Fibroblast of lung (primary cell): ENCODE measurements around the gene SLC24A1. TPM values are rescaled to one million over a fixed set of nuclear protein-coding genes. Genes with fewer than 3 reads are reported as not detected.

Source experiments
- DNase-seq, 2 donors: peaks; one replicate each; pipeline versions ENCODE4 v3.0.0 to v3.0.0-alpha.2; 2010; ENCODE audit warnings: low read depth in 2 of 2
- H2AFZ ChIP-seq: 2 replicates; pipeline ENCODE4 v1.5.1; 2012; ENCODE audit warnings: low read length, control low read depth, inconsistent platforms
- H3K27ac ChIP-seq: 2 replicates; pipeline ENCODE4 v1.5.1; 2011; ENCODE audit warnings: low read length, control low read depth; ENCODE audit not compliant: insufficient read depth
- H3K27me3 ChIP-seq: 2 replicates; pipeline ENCODE4 v1.5.1; 2011; ENCODE audit warnings: mild to moderate bottlenecking, low read length; ENCODE audit not compliant: control insufficient read depth, insufficient read depth
- H3K36me3 ChIP-seq: 2 replicates; pipeline ENCODE4 v1.5.1; 2011; ENCODE audit warnings: low read length; ENCODE audit not compliant: control insufficient read depth, insufficient read depth
- H3K4me1 ChIP-seq: 2 replicates; pipeline ENCODE4 v1.5.1; 2011; ENCODE audit warnings: low read length; ENCODE audit not compliant: control insufficient read depth, insufficient read depth; ENCODE audit errors: extremely low read depth
- H3K4me2 ChIP-seq: 2 replicates; pipeline ENCODE4 v1.5.1; 2011; ENCODE audit warnings: low read length, control low read depth; ENCODE audit not compliant: insufficient read depth; ENCODE audit errors: extremely low read depth
- H3K4me3 ChIP-seq, 4 experiments: fragments of 200-600 bp in 1 of 4; sonication (generic) in 1 of 4; replicated peaks in 1 of 4; 2 replicates each; pipeline ENCODE4 v1.5.1; 2011 to 2016; ENCODE audit warnings: low read length in 4 of 4, low read depth in 3 of 4, mild to moderate bottlenecking in 3 of 4, control low read depth in 2 of 4, inconsistent platforms in 1 of 4, mixed read lengths in 1 of 4; ENCODE audit not compliant: insufficient read depth in 1 of 4; ENCODE audit errors: control extremely low read depth in 1 of 4
- H3K79me2 ChIP-seq: 2 replicates; pipeline ENCODE4 v1.5.1; 2012; ENCODE audit warnings: mild to moderate bottlenecking, low read length, inconsistent platforms; ENCODE audit not compliant: control insufficient read depth, insufficient read depth
- H3K9ac ChIP-seq: 2 replicates; pipeline ENCODE4 v1.5.1; 2011; ENCODE audit warnings: mild to moderate bottlenecking, low read length, control low read depth; ENCODE audit not compliant: insufficient read depth
- H3K9me3 ChIP-seq: 2 replicates; pipeline ENCODE4 v1.5.1; 2012; ENCODE audit warnings: low read depth, low read length; ENCODE audit not compliant: control insufficient read depth, insufficient read depth
- H4K20me1 ChIP-seq: 2 replicates; pipeline ENCODE4 v1.5.1; 2011; ENCODE audit warnings: low read length; ENCODE audit not compliant: control insufficient read depth, insufficient read depth; ENCODE audit errors: extremely low read depth
- CTCF ChIP-seq, 2 donors: IDR thresholded peaks in 1 of 2; conservative IDR thresholded peaks in 1 of 2; 1 replicate in 1 of 2; 2 replicates in 1 of 2; pipeline ENCODE4 v1.5.1; 2011 to 2012; ENCODE audit warnings: low read length in 2 of 2, control low read depth in 1 of 2, inconsistent platforms in 1 of 2, low read depth in 1 of 2, mild to moderate bottlenecking in 1 of 2
- EZH2 ChIP-seq: IDR thresholded peaks from 2 replicates; pipeline ENCODE4 v1.5.1; 2012; ENCODE audit warnings: low read length, control low read depth, mild to moderate bottlenecking; ENCODE audit errors: missing control alignments
- polyA plus RNA-seq, 2 donors: library from polyadenylated mRNA; depleted of rRNA in 1 of 2; stranded (reverse) in 1 of 2; unstranded in 1 of 2; fragments of >200 nt; gene quantifications; 2 replicates each; pipeline ENCODE4 v1.2.1, GENCODE V29; 2011 to 2012; ENCODE audit warnings: missing spikeins in 1 of 2
- total RNA-seq: library from RNA; depleted of rRNA; stranded (reverse); fragments of >200 nt; gene quantifications from 2 replicates; pipeline ENCODE4 v1.2.1, GENCODE V29; 2014

Gene SLC24A1
- total and polyA plus RNA-seq, 2 donors (not counting 1 experiment from before 2014, with no cell fraction given) = 4.5 to 7.9 TPM

DNA sequence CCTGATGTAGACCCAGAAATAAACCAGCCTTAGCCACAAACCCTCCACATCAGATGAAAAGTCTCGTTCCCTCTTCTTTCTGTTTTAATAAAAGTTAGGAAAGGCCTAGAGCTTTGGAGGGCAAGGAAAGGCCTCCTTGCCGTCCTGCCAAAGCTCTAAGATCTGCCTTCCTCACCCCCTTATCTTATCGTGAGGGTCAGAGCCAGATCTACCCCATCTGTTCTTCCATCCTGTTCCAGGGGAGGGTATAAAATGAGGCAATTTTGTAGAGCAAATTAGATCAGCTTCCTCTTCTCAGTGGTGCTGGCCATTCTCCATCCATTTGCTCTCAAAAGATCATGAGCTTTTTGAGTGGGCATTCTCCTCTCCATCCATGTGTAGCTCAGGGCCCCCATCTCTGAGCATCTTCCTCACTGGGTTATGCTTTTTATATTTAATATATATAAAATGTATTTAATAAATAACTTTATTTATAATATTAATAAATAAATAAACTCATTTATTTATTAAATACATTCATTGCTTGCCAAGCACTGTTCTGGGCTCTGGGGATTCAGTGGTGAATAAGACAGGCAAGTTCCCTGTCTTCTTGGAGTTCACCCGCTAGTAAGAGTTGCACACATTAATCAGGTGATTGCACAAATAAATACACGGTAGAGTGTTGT lies 2.0 kb upstream of the SLC24A1 start:
- H3K9me3 ChIP-seq = no peaks in the 10 kb centered on the region
- H3K4me2 ChIP-seq = no peak overlapping the region
- H3K36me3 ChIP-seq = no peaks in the 10 kb centered on the region
- H3K4me1 ChIP-seq = no peaks in the 10 kb centered on the region
- no peak overlapping the region for H2AFZ ChIP-seq
- no peak for TF ChIP-seq CTCF (conservative IDR thresholded peaks at IDR 0.05 in 1 of 2, IDR thresholded peaks at IDR 0.05 in 1 of 2; ENCODE audit: low read depth in 1 of 2, low read length in 2 of 2)
- no peaks in the 10 kb centered on the region for H4K20me1 ChIP-seq
- no peak for DNase-seq
- H3K27me3 ChIP-seq = no peaks in the 10 kb centered on the region
- no peak overlapping the region for H3K9ac ChIP-seq
- H3K27ac ChIP-seq = no peak overlapping the region
- H3K4me3 ChIP-seq = no peak overlapping the region
- H3K79me2 ChIP-seq = no peaks in the 10 kb centered on the region

DNA sequence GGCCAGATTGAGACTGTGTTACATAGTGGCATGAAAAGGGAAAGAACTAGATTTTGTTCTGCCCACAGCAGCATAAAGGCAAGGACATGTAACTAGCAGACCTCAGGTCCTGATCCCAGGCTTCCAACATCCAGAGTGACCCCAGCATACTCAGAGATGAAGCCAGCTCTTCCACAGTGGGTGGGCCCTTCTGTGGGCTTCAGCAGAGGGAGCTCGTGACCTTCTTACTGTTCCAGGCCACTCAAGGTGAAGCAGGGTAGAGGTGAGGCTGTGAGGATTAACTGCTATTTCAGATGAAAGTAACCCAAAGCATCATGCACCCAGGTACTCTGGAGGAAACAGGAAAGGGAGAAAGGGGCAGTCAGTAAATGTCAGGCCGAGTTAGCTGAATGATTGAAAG lies 905 bp upstream of the SLC24A1 start:
- H3K36me3 ChIP-seq = no peaks in the 10 kb centered on the region
- no peaks in the 10 kb centered on the region for H4K20me1 ChIP-seq
- H3K4me1 ChIP-seq = no peaks in the 10 kb centered on the region
- H3K9ac ChIP-seq = no peak overlapping the region
- H2AFZ ChIP-seq = no peak overlapping the region
- DNase-seq = no peak
- H3K4me2 ChIP-seq = no peak overlapping the region
- H3K79me2 ChIP-seq = no peaks in the 10 kb centered on the region
- H3K4me3 ChIP-seq = no peak overlapping the region
- no peaks in the 10 kb centered on the region for H3K27me3 ChIP-seq
- no peak overlapping the region for H3K27ac ChIP-seq
- TF ChIP-seq EZH2 = no peak
- no peak for TF ChIP-seq CTCF (conservative IDR thresholded peaks at IDR 0.05 in 1 of 2, IDR thresholded peaks at IDR 0.05 in 1 of 2; ENCODE audit: low read depth in 1 of 2, low read length in 2 of 2)
- H3K9me3 ChIP-seq = no peaks in the 10 kb centered on the region

DNA sequence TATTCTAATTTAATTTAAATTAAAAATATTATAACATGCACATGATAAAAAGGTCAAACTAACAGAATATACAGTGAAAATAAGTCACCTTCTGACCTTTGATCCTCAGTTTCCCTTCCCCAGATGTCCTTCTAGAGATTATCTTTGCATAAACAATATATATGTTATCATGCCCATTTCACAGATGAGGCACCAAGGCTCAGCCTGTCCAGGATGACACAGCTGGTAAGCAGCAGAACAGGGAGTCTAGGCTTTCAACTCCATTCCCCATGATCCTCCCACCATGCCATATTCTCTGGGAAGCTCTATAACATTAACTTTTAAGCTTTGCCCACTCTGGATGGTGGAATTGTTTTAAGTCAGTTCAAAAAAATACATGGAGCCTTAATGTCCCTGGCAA lies 1.4 kb downstream of the SLC24A1 start:
- Histone ChIP-seq H3K4me2 (no peak overlapping the region), H3K27ac (no peak overlapping the region), H3K9ac (no peak overlapping the region), H2AFZ (no peak overlapping the region), H3K4me1 (no peaks in the 10 kb centered on the region), H3K9me3 (no peaks in the 10 kb centered on the region), H3K4me3 (no peak overlapping the region), H3K27me3 (no peaks in the 10 kb centered on the region), H3K79me2 (no peaks in the 10 kb centered on the region), H3K36me3 (no peaks in the 10 kb centered on the region), H4K20me1 (no peaks in the 10 kb centered on the region)
- no peak for DNase-seq
- TF ChIP-seq CTCF (conservative IDR thresholded peaks at IDR 0.05 in 1 of 2, IDR thresholded peaks at IDR 0.05 in 1 of 2; ENCODE audit: low read depth in 1 of 2, low read length in 2 of 2) (no peak), EZH2 (no peak)
